Activated T-helper 9 cell treated with anti-CD3 and anti-CD28 coated beads, Interleukin-2, amount 50 U/mL, for 16 hours (primary cell): ENCODE measurements around the gene TMEM233.

Source experiments
- DNase-seq: peaks from one replicate; pipeline ENCODE4 v3.0.0-alpha.2; 2020; ENCODE audit warnings: low read depth

Gene TMEM233

GRCh38 chr12:119593578-119594398, at the start of gene TMEM233:
Gene TMEM233 (plus strand): TSS chr12:119593774. CDS start chr12:119593849, 75 bp downstream.
- no peak for DNase-seq

- peak; percentile 1 for DNase-seq
Measured at GRCh38 chr12:119544765-119545625, 48.6 kb upstream of the TMEM233 start.

- no peak for DNase-seq
Measured at GRCh38 chr12:119546340-119546739, 47.2 kb upstream of the TMEM233 start.

GRCh38 chr12:119547001-119547400, 46.6 kb upstream of the TMEM233 start:
- no peak for DNase-seq

- DNase-seq = no peak
Measured at GRCh38 chr12:119556854-119557253, 36.7 kb upstream of the TMEM233 start.

- no peak for DNase-seq
Measured at GRCh38 chr12:119565404-119565803, 28.2 kb upstream of the TMEM233 start.

- no peak for DNase-seq
Measured at GRCh38 chr12:119570771-119571170, 22.8 kb upstream of the TMEM233 start.

GRCh38 chr12:119573086-119573485, 20.5 kb upstream of the TMEM233 start:
- no peak for DNase-seq

GRCh38 chr12:119574255-119574654, 19.3 kb upstream of the TMEM233 start:
- DNase-seq = no peak

GRCh38 chr12:119576118-119576810, 17.3 kb upstream of the TMEM233 start:
- DNase-seq = no peak

GRCh38 chr12:119576915-119577314, 16.7 kb upstream of the TMEM233 start:
- no peak for DNase-seq

GRCh38 chr12:119578112-119578511, 15.5 kb upstream of the TMEM233 start:
- no peak for DNase-seq

GRCh38 chr12:119589097-119589496, 4.5 kb upstream of the TMEM233 start:
- DNase-seq = no peak

- no peak for DNase-seq
Measured at GRCh38 chr12:119589634-119590033, 3.9 kb upstream of the TMEM233 start.

GRCh38 chr12:119592232-119592631, 1.3 kb upstream of the TMEM233 start:
- no peak for DNase-seq

- no peak for DNase-seq
Measured at GRCh38 chr12:119594399-119594730, 791 bp downstream of the TMEM233 start.

- DNase-seq = no peak
Measured at GRCh38 chr12:119594772-119595445, 1.3 kb downstream of the TMEM233 start.

- no peak for DNase-seq
Measured at GRCh38 chr12:119598159-119598558, 4.6 kb downstream of the TMEM233 start.

- DNase-seq = no peak
Measured at GRCh38 chr12:119601877-119602733, 8.5 kb downstream of the TMEM233 start.

- DNase-seq = no peak
Measured at GRCh38 chr12:119602734-119603094, 9.1 kb downstream of the TMEM233 start.

- no peak for DNase-seq
Measured at GRCh38 chr12:119603767-119604166, 10.2 kb downstream of the TMEM233 start.
